SK-N-SH treated with all-trans-retinoic acid at 6 μM for 48 hours (cell line): ENCODE results near the gene XCL1.

ENCODE experiments used
- ATAC-seq: fragments of 200-7000 bp; cut with Tn5 transposase; 3 replicates; pipeline ENCODE4 v1.9.1; 2020; ENCODE audit warnings: mild to moderate bottlenecking, moderate library complexity
- ARNTL ChIP-seq: fragments of 450-650 bp; formaldehyde crosslinking; IDR thresholded peaks from 2 replicates; pipeline ENCODE4 v1.5.0; 2020; ENCODE audit warnings: low read depth, mild to moderate bottlenecking, moderate library complexity, borderline replicate concordance
- ESRRG ChIP-seq: fragments of 250-450 bp; sonication (Bioruptor Pico); IDR thresholded peaks from 2 replicates; pipeline ENCODE4 v1.6.1; 2021; ENCODE audit warnings: mild to moderate bottlenecking
- GLIS3 ChIP-seq: fragments of 250-450 bp; sonication (Bioruptor Pico); IDR thresholded peaks from 2 replicates; pipeline ENCODE4 v1.5.0; 2020; ENCODE audit warnings: mild to moderate bottlenecking, moderate library complexity
- ISL1 ChIP-seq: fragments of 250-450 bp; sonication (Bioruptor Pico); IDR thresholded peaks from 2 replicates; pipeline ENCODE4 v2.1.2; 2022; ENCODE audit warnings: mild to moderate bottlenecking, moderate library complexity
- OSR1 ChIP-seq: fragments of 250-450 bp; sonication (Bioruptor Pico); IDR thresholded peaks from 2 replicates; pipeline ENCODE4 v1.8.0; 2022; ENCODE audit warnings: moderate library complexity, mild to moderate bottlenecking, inconsistent platforms
- PPARA ChIP-seq: fragments of 250-450 bp; sonication (Bioruptor Pico); IDR thresholded peaks from 2 replicates; pipeline ENCODE4 v1.5.0; 2020; ENCODE audit warnings: mild to moderate bottlenecking, borderline replicate concordance
- RARB ChIP-seq: fragments of 250-450 bp; sonication (Bioruptor Pico); IDR thresholded peaks from 2 replicates; pipeline ENCODE4 v1.8.0; 2021; ENCODE audit warnings: mild to moderate bottlenecking, moderate library complexity
- SNAI2 ChIP-seq: fragments of 250-450 bp; sonication (Bioruptor Pico); IDR thresholded peaks from 2 replicates; pipeline ENCODE4 v1.5.0; 2020; ENCODE audit warnings: mild to moderate bottlenecking, moderate library complexity
- TCF4 ChIP-seq: fragments of 250-450 bp; sonication (Bioruptor Pico); IDR thresholded peaks from 2 replicates; pipeline ENCODE4 v1.8.0; 2021; ENCODE audit warnings: mild to moderate bottlenecking, moderate library complexity, borderline replicate concordance
- TOX ChIP-seq: fragments of 250-450 bp; sonication (Bioruptor Pico); IDR thresholded peaks from 2 replicates; pipeline ENCODE4 v1.8.0; 2021; ENCODE audit warnings: mild to moderate bottlenecking, moderate library complexity, borderline replicate concordance
- ZC3H10 ChIP-seq: fragments of 250-450 bp; sonication (Bioruptor Pico); IDR thresholded peaks from 2 replicates; pipeline ENCODE4 v1.5.1; 2021; ENCODE audit warnings: mild to moderate bottlenecking, moderate library complexity
- ZFP30 ChIP-seq: fragments of 450-650 bp; formaldehyde crosslinking; IDR thresholded peaks from 2 replicates; pipeline ENCODE4 v1.5.0; 2022; ENCODE audit warnings: mild to moderate bottlenecking, moderate library complexity
- ZNF70 ChIP-seq: fragments of 450-650 bp; formaldehyde crosslinking; IDR thresholded peaks from 2 replicates; pipeline ENCODE4 v1.5.0; 2020; ENCODE audit warnings: mild to moderate bottlenecking, moderate library complexity
- ZNF8 ChIP-seq: fragments of 450-650 bp; formaldehyde crosslinking; IDR thresholded peaks from 2 replicates; pipeline ENCODE4 v1.5.0; 2020; ENCODE audit warnings: mild to moderate bottlenecking, moderate library complexity
- TF ChIP-seq, protein P1 (sequence below): fragments of 250-450 bp; sonication (Bioruptor Pico); IDR thresholded peaks from 2 replicates; pipeline ENCODE4 v1.8.0; 2021; ENCODE audit warnings: low read depth, mild to moderate bottlenecking, moderate library complexity, borderline replicate concordance
- TF ChIP-seq, protein P2 (sequence below): fragments of 250-450 bp; sonication (Bioruptor Pico); IDR thresholded peaks from 2 replicates; pipeline ENCODE4 v1.5.1; 2020; ENCODE audit warnings: low read depth, mild to moderate bottlenecking, moderate library complexity
- TF ChIP-seq, protein P3 (sequence below): fragments of 250-450 bp; sonication (Bioruptor Pico); IDR thresholded peaks from 2 replicates; pipeline ENCODE4 v1.8.0; 2020; ENCODE audit warnings: mild to moderate bottlenecking, moderate library complexity, borderline replicate concordance
- TF ChIP-seq, protein P4 (sequence below): fragments of 250-450 bp; sonication (Bioruptor Pico); IDR thresholded peaks from 2 replicates; pipeline ENCODE4 v1.5.0; 2020; ENCODE audit warnings: mild to moderate bottlenecking, moderate library complexity

Gene XCL1

DNA sequence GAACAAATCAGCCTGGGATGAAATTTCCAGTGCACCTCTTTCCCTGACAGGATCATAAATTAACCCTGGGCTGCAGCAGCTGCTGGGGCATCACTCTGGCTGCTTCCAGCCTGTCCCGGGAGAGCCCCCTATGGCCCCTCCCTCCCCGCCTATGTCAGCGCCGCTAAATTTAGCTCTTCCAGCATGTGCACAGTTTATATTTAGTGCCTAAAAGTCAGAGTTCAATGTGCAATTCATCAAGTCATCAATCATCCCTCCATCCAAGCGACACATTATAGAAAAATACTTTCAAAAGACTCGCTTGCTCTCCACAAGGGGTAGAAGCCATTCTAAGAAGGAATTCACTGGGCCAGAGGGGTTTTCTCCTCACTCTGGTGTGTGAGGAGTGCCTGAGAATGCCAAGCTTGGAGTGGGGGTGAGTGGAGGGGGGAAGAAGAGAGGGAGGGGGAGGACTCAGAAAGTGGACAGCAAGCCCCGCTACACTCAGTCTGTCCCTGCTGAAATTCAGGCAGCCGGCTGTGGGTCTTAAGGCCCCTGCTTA, 37.4 kb downstream of the XCL1 start:
- TF ChIP-seq ZNF8 (CRISPR knock-in tag) (no peak), ISL1 (CRISPR knock-in tag) (no peak), GLIS3 (CRISPR knock-in tag) (no peak), ZFP30 (CRISPR knock-in tag) (no peak), TOX (peak; percentile 62; the same call in 1 of the 2 replicates)
- TF ChIP-seq, protein P1, sequence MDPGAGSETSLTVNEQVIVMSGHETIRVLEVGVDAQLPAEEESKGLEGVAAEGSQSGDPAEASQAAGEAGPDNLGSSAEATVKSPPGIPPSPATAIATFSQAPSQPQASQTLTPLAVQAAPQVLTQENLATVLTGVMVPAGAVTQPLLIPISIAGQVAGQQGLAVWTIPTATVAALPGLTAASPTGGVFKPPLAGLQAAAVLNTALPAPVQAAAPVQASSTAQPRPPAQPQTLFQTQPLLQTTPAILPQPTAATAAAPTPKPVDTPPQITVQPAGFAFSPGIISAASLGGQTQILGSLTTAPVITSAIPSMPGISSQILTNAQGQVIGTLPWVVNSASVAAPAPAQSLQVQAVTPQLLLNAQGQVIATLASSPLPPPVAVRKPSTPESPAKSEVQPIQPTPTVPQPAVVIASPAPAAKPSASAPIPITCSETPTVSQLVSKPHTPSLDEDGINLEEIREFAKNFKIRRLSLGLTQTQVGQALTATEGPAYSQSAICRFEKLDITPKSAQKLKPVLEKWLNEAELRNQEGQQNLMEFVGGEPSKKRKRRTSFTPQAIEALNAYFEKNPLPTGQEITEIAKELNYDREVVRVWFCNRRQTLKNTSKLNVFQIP (CRISPR knock-in tag) = 0 out of 2 replicates have a peak, but pooled peaks have one; percentile 53
- TF ChIP-seq, protein P2, sequence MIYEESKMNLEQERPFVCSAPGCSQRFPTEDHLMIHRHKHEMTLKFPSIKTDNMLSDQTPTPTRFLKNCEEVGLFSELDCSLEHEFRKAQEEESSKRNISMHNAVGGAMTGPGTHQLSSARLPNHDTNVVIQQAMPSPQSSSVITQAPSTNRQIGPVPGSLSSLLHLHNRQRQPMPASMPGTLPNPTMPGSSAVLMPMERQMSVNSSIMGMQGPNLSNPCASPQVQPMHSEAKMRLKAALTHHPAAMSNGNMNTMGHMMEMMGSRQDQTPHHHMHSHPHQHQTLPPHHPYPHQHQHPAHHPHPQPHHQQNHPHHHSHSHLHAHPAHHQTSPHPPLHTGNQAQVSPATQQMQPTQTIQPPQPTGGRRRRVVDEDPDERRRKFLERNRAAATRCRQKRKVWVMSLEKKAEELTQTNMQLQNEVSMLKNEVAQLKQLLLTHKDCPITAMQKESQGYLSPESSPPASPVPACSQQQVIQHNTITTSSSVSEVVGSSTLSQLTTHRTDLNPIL (CRISPR knock-in tag) = no peak
- ATAC-seq = peak; percentile 89

DNA sequence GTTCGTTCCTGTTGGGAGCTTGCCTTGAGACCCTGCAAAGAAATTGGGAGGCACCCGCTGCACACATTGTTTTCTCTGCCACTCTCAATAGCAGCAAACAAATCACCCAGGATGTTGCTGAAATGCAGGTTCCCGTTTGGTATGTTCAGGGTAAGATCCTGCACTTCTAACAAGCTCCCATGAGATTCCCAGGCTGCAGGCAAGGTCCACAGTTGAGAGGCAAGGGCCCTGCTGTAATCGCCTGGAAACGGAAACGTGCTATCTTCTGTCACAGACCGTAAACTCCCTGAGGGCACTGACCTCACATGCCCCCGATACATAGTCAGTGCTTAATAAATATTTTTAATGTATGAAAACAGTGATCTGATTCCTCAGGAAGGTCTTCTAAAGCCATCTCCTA, 37.8 kb downstream of the XCL1 start:
- no peak for TF ChIP-seq ARNTL (CRISPR knock-in tag)
- TF ChIP-seq, protein P3, sequence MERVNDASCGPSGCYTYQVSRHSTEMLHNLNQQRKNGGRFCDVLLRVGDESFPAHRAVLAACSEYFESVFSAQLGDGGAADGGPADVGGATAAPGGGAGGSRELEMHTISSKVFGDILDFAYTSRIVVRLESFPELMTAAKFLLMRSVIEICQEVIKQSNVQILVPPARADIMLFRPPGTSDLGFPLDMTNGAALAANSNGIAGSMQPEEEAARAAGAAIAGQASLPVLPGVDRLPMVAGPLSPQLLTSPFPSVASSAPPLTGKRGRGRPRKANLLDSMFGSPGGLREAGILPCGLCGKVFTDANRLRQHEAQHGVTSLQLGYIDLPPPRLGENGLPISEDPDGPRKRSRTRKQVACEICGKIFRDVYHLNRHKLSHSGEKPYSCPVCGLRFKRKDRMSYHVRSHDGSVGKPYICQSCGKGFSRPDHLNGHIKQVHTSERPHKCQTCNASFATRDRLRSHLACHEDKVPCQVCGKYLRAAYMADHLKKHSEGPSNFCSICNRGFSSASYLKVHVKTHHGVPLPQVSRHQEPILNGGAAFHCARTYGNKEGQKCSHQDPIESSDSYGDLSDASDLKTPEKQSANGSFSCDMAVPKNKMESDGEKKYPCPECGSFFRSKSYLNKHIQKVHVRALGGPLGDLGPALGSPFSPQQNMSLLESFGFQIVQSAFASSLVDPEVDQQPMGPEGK (CRISPR knock-in tag) = no peak
- TF ChIP-seq ZC3H10 (CRISPR knock-in tag) = no peak
- TF ChIP-seq ZNF70 (CRISPR knock-in tag) = no peak
- TF ChIP-seq ZFP30 (CRISPR knock-in tag) = no peak
- TF ChIP-seq OSR1 = no peak
- TF ChIP-seq ESRRG (CRISPR knock-in tag) = no peak
- TF ChIP-seq RARB (CRISPR knock-in tag) = no peak
- TF ChIP-seq ZNF8 (CRISPR knock-in tag) = no peak
- no peak for TF ChIP-seq SNAI2 (CRISPR knock-in tag)
- no peak for TF ChIP-seq TCF4 (CRISPR knock-in tag)
- no peak for TF ChIP-seq PPARA
- TF ChIP-seq, all 23 proteins: peak for 0
- ATAC-seq = no peak; the same call in 2 of the 3 replicates

DNA sequence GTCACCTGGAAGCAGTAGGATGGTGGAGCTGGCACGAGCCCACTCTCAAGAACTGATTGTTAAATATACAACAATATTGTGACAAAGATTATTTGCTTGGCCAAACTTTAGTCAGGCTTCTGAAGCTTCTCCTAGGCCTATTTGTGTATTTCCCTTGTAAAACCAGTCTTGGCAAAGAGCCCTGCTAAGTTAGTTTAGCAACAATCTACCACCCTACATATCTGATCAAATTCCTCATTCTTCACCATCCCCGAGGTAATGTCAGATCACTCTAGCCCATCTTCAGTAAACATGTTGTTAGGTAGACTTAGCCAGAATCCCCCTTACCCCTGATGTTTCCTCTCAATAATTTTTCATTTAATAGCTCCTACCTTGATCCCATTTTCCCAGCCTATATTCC, 39.6 kb downstream of the XCL1 start:
- no peak for ATAC-seq
- no peak for TF ChIP-seq TOX
- no peak for TF ChIP-seq ARNTL (CRISPR knock-in tag)
- TF ChIP-seq RARB (CRISPR knock-in tag) = no peak
- no peak for TF ChIP-seq SNAI2 (CRISPR knock-in tag)
- no peak for TF ChIP-seq GLIS3 (CRISPR knock-in tag)
- TF ChIP-seq PPARA = no peak
- TF ChIP-seq ZC3H10 (CRISPR knock-in tag) = no peak
- no peak for TF ChIP-seq ZNF8 (CRISPR knock-in tag)
- TF ChIP-seq ISL1 (CRISPR knock-in tag) = no peak
- TF ChIP-seq, protein P3 (CRISPR knock-in tag) = no peak
- TF ChIP-seq, protein P4, sequence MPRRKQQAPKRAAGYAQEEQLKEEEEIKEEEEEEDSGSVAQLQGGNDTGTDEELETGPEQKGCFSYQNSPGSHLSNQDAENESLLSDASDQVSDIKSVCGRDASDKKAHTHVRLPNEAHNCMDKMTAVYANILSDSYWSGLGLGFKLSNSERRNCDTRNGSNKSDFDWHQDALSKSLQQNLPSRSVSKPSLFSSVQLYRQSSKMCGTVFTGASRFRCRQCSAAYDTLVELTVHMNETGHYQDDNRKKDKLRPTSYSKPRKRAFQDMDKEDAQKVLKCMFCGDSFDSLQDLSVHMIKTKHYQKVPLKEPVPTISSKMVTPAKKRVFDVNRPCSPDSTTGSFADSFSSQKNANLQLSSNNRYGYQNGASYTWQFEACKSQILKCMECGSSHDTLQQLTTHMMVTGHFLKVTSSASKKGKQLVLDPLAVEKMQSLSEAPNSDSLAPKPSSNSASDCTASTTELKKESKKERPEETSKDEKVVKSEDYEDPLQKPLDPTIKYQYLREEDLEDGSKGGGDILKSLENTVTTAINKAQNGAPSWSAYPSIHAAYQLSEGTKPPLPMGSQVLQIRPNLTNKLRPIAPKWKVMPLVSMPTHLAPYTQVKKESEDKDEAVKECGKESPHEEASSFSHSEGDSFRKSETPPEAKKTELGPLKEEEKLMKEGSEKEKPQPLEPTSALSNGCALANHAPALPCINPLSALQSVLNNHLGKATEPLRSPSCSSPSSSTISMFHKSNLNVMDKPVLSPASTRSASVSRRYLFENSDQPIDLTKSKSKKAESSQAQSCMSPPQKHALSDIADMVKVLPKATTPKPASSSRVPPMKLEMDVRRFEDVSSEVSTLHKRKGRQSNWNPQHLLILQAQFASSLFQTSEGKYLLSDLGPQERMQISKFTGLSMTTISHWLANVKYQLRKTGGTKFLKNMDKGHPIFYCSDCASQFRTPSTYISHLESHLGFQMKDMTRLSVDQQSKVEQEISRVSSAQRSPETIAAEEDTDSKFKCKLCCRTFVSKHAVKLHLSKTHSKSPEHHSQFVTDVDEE = no peak
- no peak for TF ChIP-seq TCF4 (CRISPR knock-in tag)
- TF ChIP-seq, protein P1 (CRISPR knock-in tag) = no peak
- TF ChIP-seq ZNF70 (CRISPR knock-in tag) = no peak
- TF ChIP-seq OSR1 = no peak
